Endothelial cell (in vitro differentiated cells): ENCODE data around the gene TCF15. TPM values are rescaled to one million over a fixed set of nuclear protein-coding genes. Genes with fewer than 3 reads are reported as not detected.
"Not testable (repeated sequence)": the region's sequence is repeated elsewhere in the genome, so short reads cannot be mapped to it uniquely, and the experiment has no call there.

Experiments used
- DNase-seq: peaks from one replicate; pipeline ENCODE4 v3.0.0; 2021; ENCODE audit warnings: low spot score
- H3K27ac Mint-ChIP-seq: one replicate; pipeline ENCODE4 v1.8.0; 2021; ENCODE audit warnings: mixed read lengths, inconsistent platforms; ENCODE audit not compliant: unreplicated experiment
- H3K27me3 Mint-ChIP-seq: one replicate; pipeline ENCODE4 v1.8.0; 2021; ENCODE audit warnings: mild to moderate bottlenecking, moderate library complexity, mixed read lengths, inconsistent platforms; ENCODE audit not compliant: unreplicated experiment
- H3K36me3 Mint-ChIP-seq: one replicate; pipeline ENCODE4 v1.8.0; 2021; ENCODE audit warnings: mild to moderate bottlenecking, low read depth, mixed read lengths, inconsistent platforms; ENCODE audit not compliant: unreplicated experiment
- H3K4me1 Mint-ChIP-seq: one replicate; pipeline ENCODE4 v1.8.0; 2021; ENCODE audit warnings: mild to moderate bottlenecking, mixed read lengths, inconsistent platforms; ENCODE audit not compliant: unreplicated experiment
- H3K4me3 Mint-ChIP-seq: one replicate; pipeline ENCODE4 v1.8.0; 2021; ENCODE audit warnings: mild to moderate bottlenecking, mixed read lengths, inconsistent platforms; ENCODE audit not compliant: unreplicated experiment
- H3K9me3 Mint-ChIP-seq: one replicate; pipeline ENCODE4 v1.8.0; 2021; ENCODE audit warnings: mixed read lengths, inconsistent platforms; ENCODE audit not compliant: unreplicated experiment
- total RNA-seq: library from RNA; stranded (reverse); fragmentation: NEBNext Ultra II Directional; extraction: Animal tissue kit (Norgen Biotek cat#: 25700); gene quantifications from one replicate; pipeline ENCODE4 v1.2.1, GENCODE V29; 2021; ENCODE audit not compliant: unreplicated experiment
- TF ChIP-seq, protein P1 (sequence below): fragments of 200-600 bp; sonication (generic); IDR thresholded peaks from one replicate; pipeline ENCODE4 v1.5.0; 2021; ENCODE audit warnings: antibody characterized with exemption; ENCODE audit not compliant: unreplicated experiment

Gene TCF15
- total RNA-seq, 1 donor from 2014 or later = 6.6 TPM

GRCh38 chr20:646107-646867, 36.2 kb upstream of the TCF15 start:
- no peak for DNase-seq
- Mint-ChIP-seq H3K27me3 (peaks cover 6% of the 10 kb centered on the region), H3K4me1 (peaks cover 5% of the 10 kb centered on the region), H3K27ac (no peak overlapping the region), H3K36me3 (peaks cover 15% of the 10 kb centered on the region), H3K9me3 (no peaks in the 10 kb centered on the region), H3K4me3 (no peak overlapping the region)
- TF ChIP-seq, protein P1, sequence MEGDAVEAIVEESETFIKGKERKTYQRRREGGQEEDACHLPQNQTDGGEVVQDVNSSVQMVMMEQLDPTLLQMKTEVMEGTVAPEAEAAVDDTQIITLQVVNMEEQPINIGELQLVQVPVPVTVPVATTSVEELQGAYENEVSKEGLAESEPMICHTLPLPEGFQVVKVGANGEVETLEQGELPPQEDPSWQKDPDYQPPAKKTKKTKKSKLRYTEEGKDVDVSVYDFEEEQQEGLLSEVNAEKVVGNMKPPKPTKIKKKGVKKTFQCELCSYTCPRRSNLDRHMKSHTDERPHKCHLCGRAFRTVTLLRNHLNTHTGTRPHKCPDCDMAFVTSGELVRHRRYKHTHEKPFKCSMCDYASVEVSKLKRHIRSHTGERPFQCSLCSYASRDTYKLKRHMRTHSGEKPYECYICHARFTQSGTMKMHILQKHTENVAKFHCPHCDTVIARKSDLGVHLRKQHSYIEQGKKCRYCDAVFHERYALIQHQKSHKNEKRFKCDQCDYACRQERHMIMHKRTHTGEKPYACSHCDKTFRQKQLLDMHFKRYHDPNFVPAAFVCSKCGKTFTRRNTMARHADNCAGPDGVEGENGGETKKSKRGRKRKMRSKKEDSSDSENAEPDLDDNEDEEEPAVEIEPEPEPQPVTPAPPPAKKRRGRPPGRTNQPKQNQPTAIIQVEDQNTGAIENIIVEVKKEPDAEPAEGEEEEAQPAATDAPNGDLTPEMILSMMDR = no peak

- DNase-seq = peak; percentile 91
- Mint-ChIP-seq H3K4me1 (peaks cover 5% of the 10 kb centered on the region), H3K4me3 (no peak overlapping the region), H3K36me3 (peaks cover 11% of the 10 kb centered on the region), H3K27me3 (peaks cover 6% of the 10 kb centered on the region), H3K27ac (no peak overlapping the region), H3K9me3 (no peaks in the 10 kb centered on the region)
- TF ChIP-seq, protein P1 = peak; percentile 95
These were observed 35.4 kb upstream of the TCF15 start for GRCh38 chr20:645318-646106.

DNA sequence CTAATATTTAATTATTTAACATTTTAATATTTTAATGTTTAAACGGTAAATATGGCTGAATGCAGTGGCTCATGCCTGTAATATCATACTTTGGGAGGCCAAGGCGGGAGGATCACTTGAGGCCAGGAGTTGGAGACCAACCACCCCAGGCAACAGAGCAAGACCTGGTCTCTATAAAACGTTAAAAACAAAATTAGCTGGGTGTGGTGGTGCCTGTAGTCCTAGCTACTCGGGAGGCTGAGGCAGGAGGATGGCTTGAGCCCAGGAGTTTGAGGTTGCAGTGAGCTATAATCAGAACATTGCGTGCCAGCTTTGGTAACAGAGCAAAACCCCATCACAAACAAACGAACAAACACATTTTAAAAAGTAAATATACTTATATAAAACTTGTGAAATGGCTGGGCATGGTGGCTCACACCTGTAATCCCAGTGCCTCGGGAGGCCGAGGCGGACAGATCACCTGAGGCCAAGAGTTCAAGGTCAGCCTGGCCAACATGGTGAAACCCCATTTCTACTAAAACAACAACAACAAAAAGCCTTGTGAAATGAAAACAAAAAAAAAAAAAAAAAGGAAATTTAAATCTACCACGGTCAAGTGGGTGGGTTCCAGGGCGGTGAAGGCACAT, 34.7 kb upstream of the TCF15 start:
- no peak overlapping the region for H3K27ac Mint-ChIP-seq
- TF ChIP-seq, protein P1 = no peak
- no peaks in the 10 kb centered on the region for H3K9me3 Mint-ChIP-seq
- no peak for DNase-seq
- peaks cover 6% of the 10 kb centered on the region for H3K27me3 Mint-ChIP-seq
- peaks cover 5% of the 10 kb centered on the region for H3K4me1 Mint-ChIP-seq
- no peak overlapping the region for H3K4me3 Mint-ChIP-seq
- peaks cover 4% of the 10 kb centered on the region for H3K36me3 Mint-ChIP-seq

DNA sequence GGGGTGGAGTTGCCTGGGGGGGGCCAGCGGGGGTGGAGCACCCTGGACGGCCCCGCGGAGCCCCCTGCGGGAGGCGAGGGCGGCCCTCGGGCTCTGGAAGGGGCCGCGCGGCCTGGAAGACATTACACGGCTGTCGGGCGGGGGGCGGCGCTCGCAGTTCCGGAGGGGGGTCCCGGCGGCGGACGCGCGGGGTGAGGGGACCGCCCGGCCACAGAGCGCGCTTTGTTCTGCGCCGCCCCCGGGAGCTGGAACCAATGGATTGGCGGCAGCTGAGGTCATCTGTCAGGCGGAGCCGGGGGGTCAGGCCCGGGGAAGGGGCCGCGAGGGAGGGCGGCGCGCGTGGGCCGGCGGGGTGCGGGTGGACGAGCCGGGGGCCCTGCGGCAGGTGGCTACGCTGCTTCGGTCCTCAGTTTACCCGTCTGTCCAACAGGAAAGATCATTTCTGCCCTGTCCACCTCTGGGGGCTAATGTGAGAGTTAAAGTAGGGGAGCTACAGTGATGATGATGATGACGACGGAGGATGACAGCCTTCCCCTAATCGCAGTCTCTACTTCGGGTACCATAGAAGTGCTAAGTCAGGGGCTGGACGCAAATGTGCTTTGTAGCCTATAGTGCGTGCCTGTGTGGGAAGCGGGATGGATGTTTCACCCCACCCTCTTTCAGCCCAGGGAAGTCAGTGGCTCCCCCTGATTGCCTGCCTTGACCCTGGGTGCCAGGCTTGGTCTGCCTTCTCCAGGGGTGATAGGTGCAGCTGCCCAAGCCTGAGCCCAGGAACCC, 32.5 kb upstream of the TCF15 start:
- peaks cover 5% of the 10 kb centered on the region for H3K4me1 Mint-ChIP-seq
- no peaks in the 10 kb centered on the region for H3K36me3 Mint-ChIP-seq
- no peak overlapping the region for H3K4me3 Mint-ChIP-seq

DNA sequence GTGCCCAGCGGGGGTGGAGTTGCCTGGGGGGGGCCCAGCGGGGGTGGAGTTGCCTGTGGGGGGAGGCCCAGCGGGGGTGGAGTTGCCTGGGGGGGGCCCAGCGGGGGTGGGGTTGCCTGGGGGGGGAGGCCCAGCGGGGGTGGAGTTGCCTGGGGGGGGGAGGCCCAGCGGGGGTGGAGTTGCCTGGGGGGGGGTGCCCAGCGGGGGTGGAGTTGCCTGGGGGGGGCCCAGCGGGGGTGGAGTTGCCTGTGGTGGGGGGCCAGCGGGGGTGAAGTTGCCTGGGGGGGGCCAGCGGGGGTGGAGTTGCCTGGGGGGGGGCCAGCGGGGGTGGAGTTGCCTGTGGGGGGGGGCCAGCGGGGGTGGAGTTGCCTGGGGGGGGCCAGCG, 31.9 kb upstream of the TCF15 start:
- H3K9me3 Mint-ChIP-seq, H3K4me1 Mint-ChIP-seq, H3K27me3 Mint-ChIP-seq, H3K27ac Mint-ChIP-seq, DNase-seq, H3K4me3 Mint-ChIP-seq, H3K36me3 Mint-ChIP-seq: not testable (repeated sequence)

More for the DNA sequence above, 32.5 kb upstream of the TCF15 start:
- H3K27me3 Mint-ChIP-seq = peaks cover 8% of the 10 kb centered on the region
- TF ChIP-seq, protein P1 = no peak
- no peaks in the 10 kb centered on the region for H3K9me3 Mint-ChIP-seq
- H3K27ac Mint-ChIP-seq = no peak overlapping the region
- DNase-seq = peak; percentile 31
